Activated CD8-positive, alpha-beta memory T cell treated with anti-CD3 and anti-CD28 coated beads for 48 hours (primary cell): Measurements from ENCODE around the gene CHAC1.
"Not testable (repeated sequence)": the region's sequence is repeated elsewhere in the genome, so short reads cannot be mapped to it uniquely, and the experiment has no call there.

ENCODE experiments used
- DNase-seq, 3 experiments: peaks; one replicate each; pipeline ENCODE4 v3.0.0-alpha.2; 2020; ENCODE audit warnings: low read depth in 2 of 3, low spot score in 2 of 3

The CHAC1 gene

GRCh38 chr15:40936709-40937666 is 16.3 kb upstream of the CHAC1 start:
- DNase-seq, result no peak

DNA sequence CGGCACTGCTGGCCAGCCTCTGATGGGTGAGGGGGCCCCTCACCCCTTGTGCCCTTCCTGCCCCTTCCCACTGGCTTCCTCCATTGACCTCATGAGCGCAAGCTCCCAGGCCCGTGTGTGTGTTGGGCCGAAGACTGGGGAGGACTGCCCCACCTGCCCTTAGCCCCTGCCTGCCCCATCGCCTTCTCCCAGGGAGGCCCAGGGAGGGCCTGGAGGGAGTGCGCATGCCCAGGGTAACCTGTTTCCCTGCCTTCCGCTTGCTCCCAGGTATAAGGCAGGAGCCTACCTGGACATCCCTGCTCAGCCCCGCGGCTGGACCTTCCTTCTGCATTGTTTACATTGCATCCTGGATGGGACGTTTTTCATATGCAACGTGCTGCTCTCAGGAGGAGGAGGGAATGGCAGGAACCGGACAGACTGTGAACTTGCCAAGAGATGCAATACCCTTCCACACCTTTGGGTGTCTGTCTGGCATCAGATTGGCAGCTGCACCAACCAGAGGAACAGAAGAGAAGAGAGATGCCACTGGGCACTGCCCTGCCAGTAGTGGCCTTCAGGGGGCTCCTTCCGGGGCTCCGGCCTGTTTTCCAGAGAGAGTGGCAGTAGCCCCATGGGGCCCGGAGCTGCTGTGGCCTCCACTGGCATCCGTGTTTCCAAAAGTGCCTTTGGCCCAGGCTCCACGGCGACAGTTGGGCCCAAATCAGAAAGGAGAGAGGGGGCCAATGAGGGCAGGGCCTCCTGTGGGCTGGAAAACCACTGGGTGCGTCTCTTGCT is 15.3 kb upstream of the CHAC1 start:
- DNase-seq, result no peak

GRCh38 chr15:40938536-40938870 is 14.8 kb upstream of the CHAC1 start:
- no peak for DNase-seq

DNA sequence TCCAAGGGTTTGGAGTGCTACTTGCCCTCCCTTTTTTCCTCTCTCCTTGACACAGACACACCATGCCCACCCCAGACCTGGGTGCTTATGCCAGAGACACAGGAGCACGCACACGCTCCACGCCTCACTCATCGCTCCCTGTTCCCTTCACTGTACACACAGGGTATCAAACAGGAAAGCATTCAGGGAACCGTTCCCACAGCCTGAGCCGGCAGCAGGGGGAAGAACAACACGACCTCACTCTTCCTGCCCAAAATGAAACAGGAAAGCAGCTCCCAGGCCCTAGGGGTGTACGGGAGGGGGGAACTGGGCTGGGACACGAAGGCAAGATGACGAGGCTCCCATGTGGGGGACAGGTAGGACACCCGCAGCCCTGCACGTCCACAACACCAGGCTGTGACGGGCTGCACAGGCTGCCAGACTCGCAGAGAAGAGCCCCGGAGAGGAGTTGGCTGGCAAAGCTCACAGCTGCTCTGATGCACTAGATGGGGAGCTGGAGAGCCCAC is 12.9 kb upstream of the CHAC1 start:
- no peak for DNase-seq

DNA sequence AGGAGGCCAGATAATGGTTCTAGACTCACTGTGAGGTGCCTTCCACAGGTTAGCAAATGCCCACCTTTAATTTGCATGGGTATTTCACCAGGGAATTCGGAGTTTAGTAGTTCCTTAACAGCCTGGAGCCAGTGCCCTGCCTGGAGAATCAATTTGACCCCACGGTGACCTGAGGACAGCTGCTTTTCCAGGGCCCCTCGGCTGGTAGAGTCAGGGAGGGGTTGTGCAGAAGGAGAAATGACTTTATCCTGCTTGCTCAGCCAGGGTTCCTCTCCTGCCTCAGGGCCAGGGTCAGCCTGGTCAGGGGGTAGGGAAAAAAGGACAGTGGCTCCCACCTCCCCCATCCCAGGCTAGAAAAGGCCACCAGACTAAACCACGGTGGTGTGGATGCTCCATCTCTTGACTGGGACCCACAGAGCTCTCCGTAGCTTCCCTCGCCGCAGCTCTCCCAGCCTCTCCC is 12.2 kb upstream of the CHAC1 start:
- no peak for DNase-seq

DNA sequence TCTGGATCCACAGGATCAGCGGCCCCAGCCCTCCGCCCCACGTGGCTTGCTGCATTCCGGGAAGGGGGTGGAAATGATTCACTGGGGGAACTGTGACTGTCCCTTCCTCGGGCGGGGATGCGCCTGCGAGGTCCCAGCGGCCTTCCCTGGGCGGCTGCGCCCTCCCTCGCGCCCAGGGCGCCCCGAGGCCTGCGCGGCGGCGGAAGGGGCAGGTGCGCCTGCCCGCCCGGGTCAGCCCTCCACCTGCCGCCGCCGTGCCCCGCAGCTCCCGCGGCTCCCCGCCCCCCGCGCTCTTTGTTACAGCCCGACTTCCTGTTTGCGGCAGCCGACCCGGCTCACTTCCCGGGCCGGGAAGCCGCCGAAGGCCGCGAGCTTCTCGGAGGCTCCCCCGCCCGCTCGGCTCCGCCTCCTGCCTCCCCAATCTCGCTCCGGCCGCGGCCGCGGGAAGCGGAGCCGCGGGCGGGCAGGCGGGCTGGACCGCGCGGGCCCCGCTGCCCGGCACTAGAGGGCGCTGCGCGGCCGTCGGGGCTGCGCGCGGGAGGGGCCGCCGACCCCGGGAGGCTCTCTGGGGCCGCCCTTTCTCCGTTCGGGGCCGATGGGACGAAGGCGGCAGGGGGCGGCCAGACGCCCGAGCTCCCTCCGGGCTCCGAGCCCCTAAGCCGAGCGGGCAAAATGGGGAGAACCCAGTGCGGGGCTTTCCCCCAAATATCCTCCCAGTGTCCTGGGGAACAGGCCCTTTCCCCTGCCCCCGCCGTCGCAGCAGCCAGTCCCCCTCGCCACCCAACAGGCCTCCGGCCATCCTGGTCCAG is 11.5 kb upstream of the CHAC1 start:
- peak in 1 of 3 experiments; percentile 52 for DNase-seq

DNA sequence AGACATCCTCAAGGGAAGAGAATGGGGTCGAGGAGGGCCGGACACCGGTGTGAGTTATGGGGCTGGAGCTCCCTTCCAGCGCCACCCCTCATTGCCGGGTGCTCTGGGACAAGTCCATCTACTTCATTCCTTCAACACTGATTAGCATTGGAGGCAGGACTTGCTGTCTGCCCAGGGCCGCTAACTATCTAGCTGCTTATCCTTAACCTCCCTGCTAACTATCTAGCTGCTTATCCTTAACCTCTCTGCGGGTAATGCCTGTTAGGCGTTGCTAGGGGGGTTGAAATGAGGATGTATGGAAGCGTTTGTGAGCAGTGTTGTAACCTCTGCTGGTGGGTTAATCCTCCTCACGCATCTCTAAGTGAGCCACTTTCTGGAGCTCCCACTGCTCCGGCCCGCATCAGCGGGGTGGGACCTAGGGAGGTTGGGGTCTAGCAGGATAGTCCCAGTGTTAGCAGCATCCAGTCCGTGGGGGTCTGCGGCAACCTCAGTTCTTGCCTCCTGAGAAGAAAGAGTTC is 10.9 kb upstream of the CHAC1 start:
- DNase-seq, result no peak

- no peak for DNase-seq
These were observed 10.4 kb upstream of the CHAC1 start for GRCh38 chr15:40942878-40943277.

GRCh38 chr15:40943764-40944365 is 9.4 kb upstream of the CHAC1 start:
- DNase-seq, result no peak

GRCh38 chr15:40944510-40945296 is 8.6 kb upstream of the CHAC1 start:
- DNase-seq, result no peak

- DNase-seq, result no peak
These were observed 4.4 kb upstream of the CHAC1 start for GRCh38 chr15:40948706-40949473.

GRCh38 chr15:40949756-40950207 is 3.5 kb upstream of the CHAC1 start:
- no peak for DNase-seq

DNA sequence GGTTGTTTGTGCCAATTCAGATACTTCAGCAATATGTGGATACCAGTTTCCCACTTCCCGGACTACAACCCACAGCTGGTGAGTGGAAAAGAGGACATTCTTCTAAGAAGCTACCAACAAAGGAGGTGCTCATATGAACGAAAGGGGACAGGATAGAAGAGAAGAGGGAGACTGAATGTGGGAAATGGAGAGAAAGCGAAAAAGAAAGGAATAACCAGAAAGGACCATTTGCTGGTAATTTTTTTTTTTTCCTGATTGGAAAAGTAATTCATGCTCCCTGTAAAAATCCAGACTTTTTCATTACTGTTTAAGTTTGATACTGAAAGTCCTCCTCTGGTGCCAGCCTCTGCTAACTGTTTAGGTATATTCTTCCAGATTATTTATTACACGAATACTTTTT is 1.5 kb upstream of the CHAC1 start:
- no peak for DNase-seq

DNA sequence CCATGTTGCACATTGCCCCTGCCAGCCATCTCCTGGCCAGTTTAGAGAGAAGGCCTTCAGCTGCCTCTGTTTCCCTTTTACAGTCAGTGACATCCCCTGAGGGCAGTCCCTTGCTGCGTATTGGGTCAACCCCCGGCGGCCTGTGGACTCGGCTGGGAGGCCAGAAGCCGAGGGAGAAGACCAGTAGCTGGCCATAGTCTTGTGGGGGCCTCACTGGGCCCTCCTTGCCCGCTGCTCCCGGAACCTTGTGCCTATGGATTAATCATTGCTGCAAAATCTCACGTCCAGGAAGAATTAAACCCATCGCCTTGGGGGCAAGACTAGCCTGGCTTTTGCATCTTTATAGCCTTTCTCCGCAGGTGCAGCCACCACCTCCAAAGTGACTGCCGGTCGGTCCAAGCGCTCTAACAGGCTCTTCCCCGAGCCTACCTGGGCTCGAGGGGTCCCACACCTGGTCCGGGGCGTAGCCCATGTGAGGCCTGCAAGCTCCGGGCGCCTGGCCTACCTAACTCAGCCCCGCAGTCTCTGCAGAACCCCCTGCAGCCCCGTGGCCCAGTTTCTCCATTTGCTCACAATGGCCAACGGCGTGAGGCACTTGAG is 870 bp upstream of the CHAC1 start:
- no peak for DNase-seq

DNA sequence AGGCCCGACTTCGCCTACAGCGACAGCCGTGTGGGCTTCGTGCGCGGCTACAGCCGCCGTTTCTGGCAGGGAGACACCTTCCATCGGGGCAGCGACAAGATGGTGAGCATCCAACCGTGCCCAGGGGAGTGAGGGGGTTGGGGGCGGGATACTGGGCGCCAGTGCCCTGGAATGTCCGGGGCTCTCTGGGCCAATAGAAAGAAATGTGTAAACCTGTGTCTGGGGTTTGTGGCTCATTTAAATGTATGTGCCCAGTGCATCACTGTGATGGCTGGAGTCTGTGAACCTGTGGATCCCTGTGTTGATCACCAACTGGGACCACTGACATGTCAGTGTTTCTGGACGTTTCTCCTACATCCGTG is 423 bp downstream of the CHAC1 start:
- DNase-seq, result no peak

DNA sequence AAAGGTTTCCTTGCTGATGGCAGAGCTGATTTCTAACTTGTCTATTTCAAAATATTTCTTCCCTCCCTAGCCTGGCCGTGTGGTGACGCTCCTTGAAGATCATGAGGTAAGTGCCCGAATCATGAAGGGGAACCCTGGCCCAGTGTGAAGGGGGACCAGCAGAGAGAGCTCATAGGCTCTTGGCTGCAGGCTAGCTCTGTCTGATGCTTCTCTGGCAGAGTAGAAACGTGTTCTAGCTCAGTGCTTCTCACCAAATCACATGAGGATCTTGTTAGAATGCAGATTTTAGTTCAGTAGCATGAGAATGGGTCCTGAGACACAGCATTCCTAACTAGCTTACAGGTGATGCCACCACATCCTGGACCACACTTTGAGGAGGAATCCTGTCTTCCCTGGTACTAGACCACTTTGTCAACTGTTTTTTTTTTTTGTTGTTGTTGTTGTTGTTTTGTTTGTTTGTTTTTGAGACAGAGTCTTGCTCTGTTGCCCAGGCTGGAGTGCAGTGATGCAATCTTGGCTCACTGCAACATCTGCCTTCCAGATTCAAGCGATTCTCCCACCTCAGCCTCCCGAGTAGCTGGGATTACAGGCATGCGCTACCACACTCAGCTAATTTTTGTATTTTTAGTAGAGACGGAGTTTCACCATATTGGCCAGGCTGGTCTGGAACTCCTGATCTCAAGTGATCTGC is 1.0 kb downstream of the CHAC1 start:
- DNase-seq, result not testable (repeated sequence)

DNA sequence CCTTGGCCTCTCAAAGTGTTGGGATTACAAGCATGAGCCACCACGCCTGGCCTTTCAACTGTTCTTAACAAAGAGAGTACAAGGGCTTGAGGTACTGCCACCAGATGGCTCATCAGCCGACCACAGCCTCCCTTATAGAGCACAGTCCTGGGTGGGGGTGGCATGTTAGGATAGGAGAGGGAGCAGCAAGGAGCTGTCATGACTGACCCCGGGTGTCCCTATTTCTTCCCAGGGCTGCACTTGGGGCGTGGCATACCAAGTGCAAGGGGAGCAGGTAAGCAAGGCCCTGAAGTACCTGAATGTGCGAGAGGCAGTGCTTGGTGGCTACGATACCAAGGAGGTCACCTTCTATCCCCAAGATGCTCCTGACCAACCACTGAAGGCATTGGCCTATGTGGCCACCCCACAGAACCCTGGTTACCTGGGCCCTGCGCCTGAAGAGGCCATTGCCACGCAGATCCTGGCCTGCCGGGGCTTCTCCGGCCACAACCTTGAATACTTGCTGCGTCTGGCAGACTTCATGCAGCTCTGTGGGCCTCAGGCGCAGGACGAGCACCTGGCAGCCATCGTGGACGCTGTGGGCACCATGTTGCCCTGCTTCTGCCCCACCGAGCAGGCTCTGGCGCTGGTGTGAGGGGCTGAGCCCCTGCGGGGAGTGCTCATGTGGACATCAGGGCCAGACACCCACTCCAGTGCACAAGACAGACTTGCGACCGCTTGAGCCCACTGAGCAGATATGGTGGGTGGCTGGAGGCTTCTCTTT is 2.1 kb downstream of the CHAC1 start:
- no peak for DNase-seq
